GOT3 (cell line): Measurements from ENCODE around the gene CCDC116.
"Not testable (repeated sequence)": the region's sequence is repeated elsewhere in the genome, so short reads cannot be mapped to it uniquely, and the experiment has no call there.

ENCODE experiments used
- DNase-seq: peaks from one replicate; lab custom pipeline; 2025; ENCODE audit warnings: mixed read lengths; lab: John Stamatoyannopoulos, UW

Gene CCDC116

GRCh38 chr22:21652010-21652546, 19.5 kb downstream of the CCDC116 start:
- DNase-seq = peak; percentile 67

GRCh38 chr22:21652547-21653545, 20.3 kb downstream of the CCDC116 start:
- no peak for DNase-seq

- no peak for DNase-seq
Observed at GRCh38 chr22:21657020-21657359, 24.4 kb downstream of the CCDC116 start.

GRCh38 chr22:21657360-21658032, 24.9 kb downstream of the CCDC116 start:
- peak; percentile 9 for DNase-seq

- DNase-seq = no peak
Observed at GRCh38 chr22:21659864-21660525, 27.4 kb downstream of the CCDC116 start.

- no peak for DNase-seq
Observed at GRCh38 chr22:21660904-21661303, 28.3 kb downstream of the CCDC116 start.

- DNase-seq = no peak
Observed at GRCh38 chr22:21661991-21662390, 29.4 kb downstream of the CCDC116 start.

GRCh38 chr22:21663738-21664137, 31.2 kb downstream of the CCDC116 start:
- DNase-seq = no peak

GRCh38 chr22:21665047-21665851, 32.7 kb downstream of the CCDC116 start:
- DNase-seq = no peak

- DNase-seq = no peak
Observed at GRCh38 chr22:21666786-21667185, 34.2 kb downstream of the CCDC116 start.

- no peak for DNase-seq
Observed at GRCh38 chr22:21669026-21669425, 36.5 kb downstream of the CCDC116 start.

- no peak for DNase-seq
Observed at GRCh38 chr22:21672107-21672629, 39.6 kb downstream of the CCDC116 start.

GRCh38 chr22:21673534-21674321, 41.2 kb downstream of the CCDC116 start:
- DNase-seq = no peak

GRCh38 chr22:21674638-21675245, 42.2 kb downstream of the CCDC116 start:
- no peak for DNase-seq

- DNase-seq = no peak
Observed at GRCh38 chr22:21677606-21678443, 45.3 kb downstream of the CCDC116 start.

- DNase-seq = not testable (repeated sequence)
Observed at GRCh38 chr22:21678842-21679241, 46.3 kb downstream of the CCDC116 start.

- no peak for DNase-seq
Observed at GRCh38 chr22:21679383-21679782, 46.8 kb downstream of the CCDC116 start.

- no peak for DNase-seq
Observed at GRCh38 chr22:21680830-21681565, 48.4 kb downstream of the CCDC116 start.
